Aorta (tissue), 5 donors: ENCODE data around the gene FGR. TPM values are rescaled to one million over a fixed set of nuclear protein-coding genes. Genes with fewer than 3 reads are reported as not detected.

ENCODE experiments used
- ATAC-seq: fragments of 200-7000 bp; cut with Tn5 transposase; one replicate; pipeline ENCODE4 v1.9.1; 2022; ENCODE audit warnings: moderate library complexity; ENCODE audit not compliant: low FRiP score
- DNase-seq, 2 donors: peaks; one replicate each; pipeline ENCODE4 v3.0.0-alpha.2; 2020
- H3K27ac ChIP-seq, 2 donors: one replicate each; pipeline ENCODE4 v1.5.1; 2013; ENCODE audit warnings: low read length in 2 of 2, mild to moderate bottlenecking in 2 of 2, moderate library complexity in 2 of 2, control low read depth in 1 of 2, inconsistent platforms in 1 of 2, low read depth in 1 of 2
- H3K27me3 ChIP-seq, 2 donors: one replicate each; pipeline ENCODE4 v1.6.1; 2013; ENCODE audit warnings: control low read depth in 1 of 2, low read length in 1 of 2, mild to moderate bottlenecking in 1 of 2, moderate library complexity in 1 of 2; ENCODE audit not compliant: insufficient read depth in 2 of 2, control insufficient read depth in 1 of 2
- H3K36me3 ChIP-seq, 2 donors: one replicate each; pipeline ENCODE4 v1.6.1; 2013; ENCODE audit warnings: control low read depth in 1 of 2, low read length in 1 of 2, mild to moderate bottlenecking in 1 of 2; ENCODE audit not compliant: insufficient read depth in 2 of 2, control insufficient read depth in 1 of 2
- H3K4me1 ChIP-seq, 2 donors: one replicate each; pipeline ENCODE4 v1.6.1; 2013; ENCODE audit warnings: low read length in 2 of 2, control low read depth in 1 of 2, mild to moderate bottlenecking in 1 of 2, moderate library complexity in 1 of 2; ENCODE audit not compliant: insufficient read depth in 2 of 2, control insufficient read depth in 1 of 2
- H3K4me3 ChIP-seq, 2 donors: one replicate each; pipeline ENCODE4 v1.5.1; 2013; ENCODE audit warnings: low read length in 2 of 2, control low read depth in 1 of 2, mild to moderate bottlenecking in 1 of 2
- H3K9me3 ChIP-seq: one replicate; pipeline ENCODE4 v1.6.1; 2013; ENCODE audit warnings: mild to moderate bottlenecking, low read length; ENCODE audit not compliant: control insufficient read depth
- WGBS, 2 donors: extraction: QIAGEN DNeasy Blood & Tissue Kit; methylation state at CpG; one replicate each; pipeline ENCODE4 v1.1.7; 2013; 5-methylcytosine and 5-hydroxymethylcytosine counted together
- intact Hi-C, 2 donors: fragments of 100-400 bp; cut with DNase I; formaldehyde crosslinking; loops; one replicate each; pipeline versions ENCODE4 v1.14.2 to v1.15.0; 2022
- polyA plus RNA-seq, 2 donors: library from polyadenylated mRNA; stranded (reverse); fragments of 200-250 nt; gene quantifications; one replicate each; pipeline ENCODE4 v1.2.3, GENCODE V29; 2013
- total RNA-seq, 2 donors: library from RNA; stranded (reverse); fragmentation: NEBNext Ultra II Directional; extraction: Animal tissue kit (Norgen Biotek cat#: 25700); gene quantifications; one replicate each; pipeline ENCODE4 v1.2.1, GENCODE V29; 2021
- donor health status: healthy with polysubstance abuse.
- donor health status: Bipolar disorder and iron deficiency.
- donor health status: DM: no; HTN: no; CAD: no.
- donor health status: DM: no; HTN: no; CAD: no.
- donor health status: DM: yes; HTN: yes; CAD: no.

FGR gene
- total and polyA plus RNA-seq, 4 donors: 2.8 to 21.7 (median 12.1) TPM

GRCh38 chr1:27603309-27603680 lies 31.7 kb downstream of the FGR start:
- Histone ChIP-seq H3K27ac (peak overlapping the region; percentile 44 to 89), H3K27me3 (no peaks in the 10 kb centered on the region), H3K4me3 (peak overlapping the region; percentile 89 to 90), H3K4me1 (no peaks in the 10 kb centered on the region), H3K36me3 (no peaks in the 10 kb centered on the region), H3K9me3 (no peaks in the 10 kb centered on the region)
- ATAC-seq (peak; percentile 17), DNase-seq (peak; percentile 66 to 88)
- 1 to 2% methylated on average over 10 to 43 of the region's 43 CpGs for WGBS, 2 donors
- intact Hi-C loops: loop anchor here (2.0 to 10.0 kb wide), 5 partner anchors 34 to 186 kb away; partner anchors contain the start of gene WASF2 (in 2 of the 2)

- Histone ChIP-seq H3K36me3 (no peaks in the 10 kb centered on the region), H3K4me1 (no peaks in the 10 kb centered on the region), H3K4me3 (peak overlapping the region; percentile 89 to 90), H3K9me3 (no peaks in the 10 kb centered on the region), H3K27me3 (no peaks in the 10 kb centered on the region), H3K27ac (peak overlapping the region; percentile 44 to 89)
- intact Hi-C loops: loop anchor here (2.0 to 10.0 kb wide), 5 partner anchors 34 to 185 kb away; partner anchors contain the start of gene WASF2 (in 2 of the 2)
- WGBS, 2 donors: 1% methylated on average over 34 to 52 of the region's 54 CpGs
- peak; percentile 78 to 90 for DNase-seq
- peak; percentile 17 for ATAC-seq
Measured at GRCh38 chr1:27602462-27603308, 32.3 kb downstream of the FGR start.

GRCh38 chr1:27601771-27602461 lies 33.1 kb downstream of the FGR start:
- ATAC-seq (peak; percentile 51), DNase-seq (peak; percentile 74 to 84)
- WGBS, 2 donors: 1 to 2% methylated on average over 20 to 23 of the region's 23 CpGs
- peak overlapping the region; percentile 89 to 90 for H3K4me3 ChIP-seq
- H3K36me3 ChIP-seq: no peaks in the 10 kb centered on the region
- no peaks in the 10 kb centered on the region for H3K27me3 ChIP-seq
- peak overlapping the region; percentile 60 to 83 for H3K27ac ChIP-seq
- intact Hi-C loops: loop anchor here (2.0 to 10.0 kb wide), 5 partner anchors 33 to 185 kb away; partner anchors contain the start of gene WASF2 (in 2 of the 2)
- H3K4me1 ChIP-seq: no peaks in the 10 kb centered on the region
- no peaks in the 10 kb centered on the region for H3K9me3 ChIP-seq

DNA sequence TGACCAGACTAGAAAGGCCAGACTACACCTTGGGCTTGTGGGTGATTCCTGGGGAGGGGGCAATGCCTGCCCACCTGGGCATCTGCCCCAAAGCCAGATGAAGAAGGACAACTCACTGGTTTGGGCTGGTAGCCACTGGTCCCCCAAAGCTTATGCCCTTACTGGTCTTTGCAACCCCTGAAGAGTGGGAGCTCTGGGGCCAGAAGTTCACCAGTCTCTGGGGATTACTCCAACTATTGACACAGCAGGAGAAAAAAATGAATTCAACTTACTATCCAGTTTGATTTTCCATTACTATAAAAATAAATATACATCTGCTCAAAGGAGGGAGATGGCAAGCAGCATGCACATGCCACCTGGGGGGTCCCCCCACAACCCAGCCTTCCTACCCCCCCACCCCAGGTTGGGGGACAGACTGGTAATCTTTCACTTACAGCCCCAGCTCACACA lies 33.6 kb downstream of the FGR start:
- ATAC-seq: no peak
- Histone ChIP-seq H3K4me1 (no peaks in the 10 kb centered on the region), H3K9me3 (no peaks in the 10 kb centered on the region), H3K27me3 (no peaks in the 10 kb centered on the region), H3K27ac (peak overlapping the region; percentile 60 to 83), H3K4me3 (peak overlapping the region in 1 of 2 donors; percentile 89), H3K36me3 (no peaks in the 10 kb centered on the region)
- intact Hi-C loops: loop anchor here (2.0 to 10.0 kb wide), 3 partner anchors 45 to 184 kb away; partner anchors contain the start of gene WASF2 (in 1 of the 2)
- DNase-seq: no peak

- Histone ChIP-seq H3K36me3 (no peaks in the 10 kb centered on the region), H3K27me3 (no peaks in the 10 kb centered on the region), H3K9me3 (no peaks in the 10 kb centered on the region), H3K4me3 (no peak overlapping the region), H3K4me1 (no peaks in the 10 kb centered on the region), H3K27ac (peak overlapping the region in 1 of 2 donors; percentile 18)
- ATAC-seq (no peak), DNase-seq (no peak)
- 43 to 49% methylated on average over 3 of the region's 3 CpGs for WGBS, 2 donors
- intact Hi-C loops: loop anchor here (2.0 to 10.0 kb wide), 3 partner anchors 44 to 183 kb away; partner anchors contain the start of gene WASF2 (in 1 of the 2)
Measured at GRCh38 chr1:27600498-27601175, 34.3 kb downstream of the FGR start.

- Histone ChIP-seq H3K9me3 (no peaks in the 10 kb centered on the region), H3K27me3 (no peaks in the 10 kb centered on the region), H3K4me3 (no peak overlapping the region), H3K27ac (peak overlapping the region in 1 of 2 donors; percentile 74), H3K36me3 (no peaks in the 10 kb centered on the region), H3K4me1 (no peaks in the 10 kb centered on the region)
- 20 to 23% methylated on average over 9 of the region's 9 CpGs for WGBS, 2 donors
- DNase-seq: no peak
- intact Hi-C loops: loop anchor here (2.0 to 10.0 kb wide), 4 partner anchors 23 to 183 kb away; partner anchors contain the start of gene WASF2 (in 1 of the 2)
- no peak for ATAC-seq
Measured at GRCh38 chr1:27599605-27600497, 35.1 kb downstream of the FGR start.

GRCh38 chr1:27598902-27599528 lies 36.0 kb downstream of the FGR start:
- Histone ChIP-seq H3K27me3 (no peaks in the 10 kb centered on the region), H3K36me3 (no peaks in the 10 kb centered on the region), H3K4me3 (no peak overlapping the region), H3K27ac (peak overlapping the region in 1 of 2 donors; percentile 74), H3K4me1 (no peaks in the 10 kb centered on the region), H3K9me3 (no peaks in the 10 kb centered on the region)
- DNase-seq (peak; percentile 89 to 94), ATAC-seq (peak; percentile 79)
- intact Hi-C loops: loop anchor here in 1 of 2 donors (2.0 kb wide), 1 partner anchor 22 kb away; no protein-coding TSS in a partner anchor
- WGBS, 2 donors: 1 to 3% methylated on average over 4 to 6 of the region's 6 CpGs
